HFFc6 (cell line): ENCODE results near the gene MGST1. TPM values are rescaled to one million over a fixed set of nuclear protein-coding genes. Genes with fewer than 3 reads are reported as not detected.
"Not testable (repeated sequence)": the region's sequence is repeated elsewhere in the genome, so short reads cannot be mapped to it uniquely, and the experiment has no call there.

Experiments
- DNase-seq: peaks from one replicate; pipeline ENCODE4 v3.0.0-alpha.2; 2018
- H3K27ac Mint-ChIP-seq: 2 replicates; pipeline ENCODE4 v1.8.0; 2020; ENCODE audit warnings: mild to moderate bottlenecking, mixed read lengths
- H3K27me3 Mint-ChIP-seq: 2 replicates; pipeline ENCODE4 v1.8.0; 2021; ENCODE audit warnings: mild to moderate bottlenecking, moderate library complexity, mixed read lengths; ENCODE audit not compliant: insufficient read depth
- H3K36me3 Mint-ChIP-seq: 2 replicates; pipeline ENCODE4 v1.8.0; 2021; ENCODE audit warnings: low read depth, mixed read lengths
- H3K4me1 Mint-ChIP-seq: 2 replicates; pipeline ENCODE4 v1.8.0; 2020; ENCODE audit warnings: low read depth, mixed read lengths
- H3K4me3 Mint-ChIP-seq: 2 replicates; pipeline ENCODE4 v1.8.0; 2020; ENCODE audit warnings: mild to moderate bottlenecking, moderate library complexity, mixed read lengths
- H3K9me3 Mint-ChIP-seq: 2 replicates; pipeline ENCODE4 v1.8.0; 2020; ENCODE audit warnings: mild to moderate bottlenecking, mixed read lengths
- total RNA-seq, 6 experiments: library from RNA; stranded (reverse); fragmentation: NEBNext Ultra II Directional; extraction: Animal tissue kit (Norgen Biotek cat#: 25700); gene quantifications; 2 replicates in 1 of 6; 3 replicates in 5 of 6; pipeline ENCODE4 v1.2.3, GENCODE V29; 2021
- TF ChIP-seq, protein P1 (sequence below): fragments of 200-600 bp; sonication (generic); IDR thresholded peaks from 2 replicates; pipeline ENCODE4 v1.5.0; 2021; ENCODE audit warnings: antibody characterized with exemption, mild to moderate bottlenecking

Gene MGST1
- total RNA-seq, 6 experiments from 2014 or later: 293 to 411 (median 371) TPM

- no peaks in the 10 kb centered on the region for H3K27me3 Mint-ChIP-seq
- peak overlapping the region; percentile 46; the same call in 1 of the 2 replicates for H3K27ac Mint-ChIP-seq
- TF ChIP-seq, protein P1, sequence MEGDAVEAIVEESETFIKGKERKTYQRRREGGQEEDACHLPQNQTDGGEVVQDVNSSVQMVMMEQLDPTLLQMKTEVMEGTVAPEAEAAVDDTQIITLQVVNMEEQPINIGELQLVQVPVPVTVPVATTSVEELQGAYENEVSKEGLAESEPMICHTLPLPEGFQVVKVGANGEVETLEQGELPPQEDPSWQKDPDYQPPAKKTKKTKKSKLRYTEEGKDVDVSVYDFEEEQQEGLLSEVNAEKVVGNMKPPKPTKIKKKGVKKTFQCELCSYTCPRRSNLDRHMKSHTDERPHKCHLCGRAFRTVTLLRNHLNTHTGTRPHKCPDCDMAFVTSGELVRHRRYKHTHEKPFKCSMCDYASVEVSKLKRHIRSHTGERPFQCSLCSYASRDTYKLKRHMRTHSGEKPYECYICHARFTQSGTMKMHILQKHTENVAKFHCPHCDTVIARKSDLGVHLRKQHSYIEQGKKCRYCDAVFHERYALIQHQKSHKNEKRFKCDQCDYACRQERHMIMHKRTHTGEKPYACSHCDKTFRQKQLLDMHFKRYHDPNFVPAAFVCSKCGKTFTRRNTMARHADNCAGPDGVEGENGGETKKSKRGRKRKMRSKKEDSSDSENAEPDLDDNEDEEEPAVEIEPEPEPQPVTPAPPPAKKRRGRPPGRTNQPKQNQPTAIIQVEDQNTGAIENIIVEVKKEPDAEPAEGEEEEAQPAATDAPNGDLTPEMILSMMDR: no peak
- no peak overlapping the region; the same call in 1 of the 2 replicates for H3K4me3 Mint-ChIP-seq
- H3K36me3 Mint-ChIP-seq: peaks cover 62% of the 10 kb centered on the region
- peaks cover 42% of the 10 kb centered on the region for H3K4me1 Mint-ChIP-seq
- no peaks in the 10 kb centered on the region for H3K9me3 Mint-ChIP-seq
- no peak for DNase-seq
These were observed 13.8 kb downstream of the MGST1 start for GRCh38 chr12:16361142-16361783.

- Mint-ChIP-seq H3K27me3 (no peaks in the 10 kb centered on the region), H3K4me1 (peaks cover 33% of the 10 kb centered on the region), H3K27ac (no peak overlapping the region), H3K9me3 (no peaks in the 10 kb centered on the region), H3K4me3 (no peak overlapping the region), H3K36me3 (peaks cover 66% of the 10 kb centered on the region)
- DNase-seq: no peak
- TF ChIP-seq, protein P1: no peak
These were observed 15.1 kb downstream of the MGST1 start for GRCh38 chr12:16362550-16362949.

DNA sequence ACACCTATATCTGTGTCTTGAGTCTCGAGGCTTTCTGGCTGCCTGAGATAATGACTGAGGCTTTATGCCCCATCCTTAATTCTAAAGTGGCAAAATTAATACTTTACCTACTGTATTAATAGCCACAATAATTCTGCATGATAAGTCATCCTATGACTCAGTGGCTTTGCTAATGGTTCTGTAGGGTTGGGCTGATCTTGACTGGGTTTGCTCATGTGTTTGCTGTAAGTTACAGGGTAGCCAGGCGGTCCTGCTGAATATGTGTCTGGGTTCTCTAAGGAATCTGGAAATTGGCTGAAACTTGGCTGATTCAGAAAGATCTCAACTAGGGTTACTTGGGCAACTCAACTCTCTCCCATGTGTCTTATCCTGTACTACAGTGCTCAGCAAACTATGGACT lies 21.7 kb downstream of the MGST1 start:
- Mint-ChIP-seq H3K9me3 (no peaks in the 10 kb centered on the region), H3K27ac (no peak overlapping the region), H3K36me3 (peaks cover 54% of the 10 kb centered on the region)

GRCh38 chr12:16370096-16370495 lies 22.7 kb downstream of the MGST1 start:
- Mint-ChIP-seq H3K9me3 (no peaks in the 10 kb centered on the region), H3K27ac (no peak overlapping the region)

More for the DNA sequence above, 21.7 kb downstream of the MGST1 start:
- TF ChIP-seq, protein P1: no peak
- no peak for DNase-seq
- no peaks in the 10 kb centered on the region for H3K27me3 Mint-ChIP-seq
- peaks cover 5% of the 10 kb centered on the region; the same call in 1 of the 2 replicates for H3K4me1 Mint-ChIP-seq
- H3K4me3 Mint-ChIP-seq: no peak overlapping the region

DNA sequence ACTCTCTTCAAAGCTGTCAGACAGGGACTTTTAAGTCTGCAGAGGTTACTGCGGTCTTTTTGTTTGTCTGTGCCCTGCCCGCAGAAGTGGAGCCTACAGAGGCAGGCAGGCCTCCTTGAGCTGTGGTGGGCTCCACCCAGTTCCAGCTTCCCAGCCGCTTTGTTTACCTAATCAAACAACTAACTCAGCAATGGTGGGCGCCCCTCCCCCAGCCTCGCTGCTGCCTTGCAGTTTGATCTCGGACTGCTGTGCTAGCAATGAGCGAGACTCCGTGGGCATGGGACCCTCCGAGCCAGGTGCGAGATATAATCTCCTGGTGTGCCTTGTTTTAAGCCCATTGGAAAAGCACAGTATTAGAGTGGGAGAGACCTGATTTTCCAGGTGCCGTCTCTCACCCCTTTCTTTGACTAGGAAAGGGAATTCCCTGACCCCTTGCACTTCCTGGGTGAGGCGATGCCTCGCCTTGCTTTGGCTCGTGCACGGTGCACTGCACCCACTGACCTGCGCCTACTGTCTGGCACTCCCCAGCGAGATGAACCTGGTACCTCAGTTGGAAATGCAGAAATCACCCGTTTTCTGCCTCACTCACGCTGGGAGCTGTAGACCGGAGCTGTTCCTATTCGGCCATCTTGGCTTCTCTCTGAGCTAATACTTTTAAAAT lies 35.3 kb downstream of the MGST1 start:
- H3K4me3 Mint-ChIP-seq, H3K36me3 Mint-ChIP-seq, H3K27me3 Mint-ChIP-seq, DNase-seq, H3K9me3 Mint-ChIP-seq, H3K27ac Mint-ChIP-seq: not testable (repeated sequence)
- H3K4me1 Mint-ChIP-seq: peaks cover 12% of the 10 kb centered on the region

More at GRCh38 chr12:16370096-16370495, 22.7 kb downstream of the MGST1 start:
- Mint-ChIP-seq H3K4me1 (peaks cover 5% of the 10 kb centered on the region; the same call in 1 of the 2 replicates), H3K36me3 (peaks cover 54% of the 10 kb centered on the region), H3K4me3 (no peak overlapping the region), H3K27me3 (no peaks in the 10 kb centered on the region)
- TF ChIP-seq, protein P1: no peak
- no peak for DNase-seq

DNA sequence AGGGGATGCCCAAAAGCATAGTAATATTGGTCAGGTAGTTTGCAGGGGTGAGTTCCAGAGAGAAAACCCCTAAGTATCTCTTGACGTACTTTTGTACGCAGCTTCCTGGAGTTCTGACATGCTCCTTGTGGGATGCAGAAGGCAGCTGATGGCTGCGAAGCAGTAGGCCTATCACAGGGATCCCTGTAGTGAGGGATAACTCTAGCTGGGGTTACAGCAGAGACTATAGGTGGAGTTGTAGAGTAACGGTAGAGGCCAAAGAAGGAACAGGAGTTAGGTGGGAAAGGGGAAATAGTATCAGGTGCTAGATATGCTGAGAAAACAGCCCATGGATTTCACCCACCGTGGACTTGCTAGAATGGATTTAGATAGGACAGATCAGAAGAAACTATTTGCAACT lies 37.3 kb downstream of the MGST1 start:
- no peak overlapping the region for H3K27ac Mint-ChIP-seq
- no peak for DNase-seq
- H3K9me3 Mint-ChIP-seq: no peaks in the 10 kb centered on the region
- TF ChIP-seq, protein P1: no peak
- H3K4me1 Mint-ChIP-seq: peaks cover 18% of the 10 kb centered on the region
- no peaks in the 10 kb centered on the region for H3K27me3 Mint-ChIP-seq
- no peaks in the 10 kb centered on the region for H3K36me3 Mint-ChIP-seq
- no peak overlapping the region for H3K4me3 Mint-ChIP-seq
